ENCODE results near the gene ULK1.

ULK1 gene

GRCh38 chr12:131851741-131852550, 42.5 kb upstream of the ULK1 start:
- Histone ChIP-seq H3K18ac (ENCODE audit: low read length) (peak overlapping the region; percentile 64), H3K79me1 (ENCODE audit: low read depth, low read length) (no peaks in the 10 kb centered on the region), H2BK12ac (ENCODE audit: low read length) (peak overlapping the region; percentile 22), H2AFZ (ENCODE audit: low read length) (no peak overlapping the region), H3K23ac (ENCODE audit: low read depth, low read length, poor library complexity) (peak overlapping the region; percentile 12), H3K4me2 (ENCODE audit: insufficient read depth, low read length, poor library complexity, severe bottlenecking) (no peak overlapping the region), H2AK5ac (ENCODE audit: low read depth, low read length) (peak overlapping the region; percentile 60), H4K91ac (ENCODE audit: low read depth, low read length, poor library complexity) (peak overlapping the region; percentile 30), H3K4me3 (ENCODE audit: low read length in 2 of 2) (no peak overlapping the region), H2BK120ac (ENCODE audit: low read depth, low read length) (no peak overlapping the region), H3K4me1 (ENCODE audit: control insufficient read depth in 2 of 2, insufficient read depth in 1 of 2, low read depth in 1 of 2, low read length in 2 of 2) (no peaks in the 10 kb centered on the region), H3K9me3 (replicated peaks in 1 of 2; ENCODE audit: control insufficient read depth in 2 of 2, insufficient read depth in 1 of 2, low read depth in 1 of 2, low read length in 2 of 2) (no peaks in the 10 kb centered on the region), H3K4ac (ENCODE audit: low read length) (no peak overlapping the region), H2BK15ac (ENCODE audit: low read length) (peak overlapping the region; percentile 58), H3K27me3 (ENCODE audit: control insufficient read depth in 3 of 3, insufficient read depth in 3 of 3, low read depth in 1 of 3, low read length in 3 of 3) (no peaks in the 10 kb centered on the region), H3K36me3 (replicated peaks in 1 of 2; ENCODE audit: control insufficient read depth in 2 of 2, insufficient read depth in 2 of 2, low read length in 2 of 2) (peaks cover 0 to 4% of the 10 kb centered on the region in 2 donors), H3K27ac (replicated peaks; ENCODE audit: low read length) (no peak overlapping the region), H3K14ac (ENCODE audit: low read length) (peak overlapping the region; percentile 56), H2BK5ac (ENCODE audit: low read length) (no peak overlapping the region), H4K8ac (ENCODE audit: low read depth, low read length) (peak overlapping the region; percentile 43), H3K9ac (ENCODE audit: low read depth, low read length, poor library complexity) (no peak overlapping the region)
- WGBS, 2 donors (ENCODE audit: extremely low coverage in 2 of 2, insufficient read length in 2 of 2, insufficient replicate concordance in 1 of 2): no CpG with 5 or more reads among the region's 37 CpGs
- DNase-seq (ENCODE audit: low spot score): no peak

- peak overlapping the region; percentile 75 for H2BK5ac ChIP-seq (ENCODE audit: low read length)
- H3K27ac ChIP-seq (replicated peaks; ENCODE audit: low read length): no peak overlapping the region
- no peaks in the 10 kb centered on the region for H3K4me1 ChIP-seq (ENCODE audit: control insufficient read depth in 2 of 2, insufficient read depth in 1 of 2, low read depth in 1 of 2, low read length in 2 of 2)
- H3K9me3 ChIP-seq (replicated peaks in 1 of 2; ENCODE audit: control insufficient read depth in 2 of 2, insufficient read depth in 1 of 2, low read depth in 1 of 2, low read length in 2 of 2): no peaks in the 10 kb centered on the region
- peak overlapping the region; percentile 65 for H3K23ac ChIP-seq (ENCODE audit: low read depth, low read length, poor library complexity)
- H4K8ac ChIP-seq (ENCODE audit: low read depth, low read length): no peak overlapping the region
- peak overlapping the region; percentile 64 for H3K18ac ChIP-seq (ENCODE audit: low read length)
- no peak overlapping the region for H2BK12ac ChIP-seq (ENCODE audit: low read length)
- no peaks in the 10 kb centered on the region for H3K79me1 ChIP-seq (ENCODE audit: low read depth, low read length)
- H2AK5ac ChIP-seq (ENCODE audit: low read depth, low read length): peak overlapping the region; percentile 60
- no peak overlapping the region for H3K4ac ChIP-seq (ENCODE audit: low read length)
- H3K4me2 ChIP-seq (ENCODE audit: insufficient read depth, low read length, poor library complexity, severe bottlenecking): no peak overlapping the region
- H2BK120ac ChIP-seq (ENCODE audit: low read depth, low read length): peak overlapping the region; percentile 61
- no peak overlapping the region for H4K91ac ChIP-seq (ENCODE audit: low read depth, low read length, poor library complexity)
- H3K27me3 ChIP-seq (ENCODE audit: control insufficient read depth in 3 of 3, insufficient read depth in 3 of 3, low read depth in 1 of 3, low read length in 3 of 3): no peaks in the 10 kb centered on the region
- no peak overlapping the region for H3K14ac ChIP-seq (ENCODE audit: low read length)
- no peak overlapping the region for H3K9ac ChIP-seq (ENCODE audit: low read depth, low read length, poor library complexity)
- H2AFZ ChIP-seq (ENCODE audit: low read length): no peak overlapping the region
- no CpG with 5 or more reads among the region's 24 CpGs for WGBS, 2 donors (ENCODE audit: extremely low coverage in 2 of 2, insufficient read length in 2 of 2, insufficient replicate concordance in 1 of 2)
- no peak for DNase-seq (ENCODE audit: low spot score)
- peak overlapping the region; percentile 16 for H2BK15ac ChIP-seq (ENCODE audit: low read length)
- H3K4me3 ChIP-seq (ENCODE audit: low read length in 2 of 2): no peak overlapping the region
- H3K36me3 ChIP-seq (replicated peaks in 1 of 2; ENCODE audit: control insufficient read depth in 2 of 2, insufficient read depth in 2 of 2, low read length in 2 of 2): peaks cover 0 to 4% of the 10 kb centered on the region in 2 donors
These were observed 41.7 kb upstream of the ULK1 start for GRCh38 chr12:131852551-131853299.

- WGBS, 2 donors (ENCODE audit: extremely low coverage in 2 of 2, insufficient read length in 2 of 2, insufficient replicate concordance in 1 of 2): no CpG with 5 or more reads among the region's 35 CpGs
- H3K23ac ChIP-seq (ENCODE audit: low read depth, low read length, poor library complexity): no peak overlapping the region
- no peak for DNase-seq (ENCODE audit: low spot score)
These were observed 40.3 kb upstream of the ULK1 start for GRCh38 chr12:131853832-131854797.

More at GRCh38 chr12:131853832-131854797, 40.3 kb upstream of the ULK1 start:
- no peaks in the 10 kb centered on the region for H3K9me3 ChIP-seq (replicated peaks in 1 of 2; ENCODE audit: control insufficient read depth in 2 of 2, insufficient read depth in 1 of 2, low read depth in 1 of 2, low read length in 2 of 2)
- H3K79me1 ChIP-seq (ENCODE audit: low read depth, low read length): no peaks in the 10 kb centered on the region
- H2BK12ac ChIP-seq (ENCODE audit: low read length): no peak overlapping the region
- H3K4me1 ChIP-seq (ENCODE audit: control insufficient read depth in 2 of 2, insufficient read depth in 1 of 2, low read depth in 1 of 2, low read length in 2 of 2): no peaks in the 10 kb centered on the region
- H4K91ac ChIP-seq (ENCODE audit: low read depth, low read length, poor library complexity): no peak overlapping the region
- H2AFZ ChIP-seq (ENCODE audit: low read length): no peak overlapping the region
- no peak overlapping the region for H2BK5ac ChIP-seq (ENCODE audit: low read length)
- no peak overlapping the region for H2BK120ac ChIP-seq (ENCODE audit: low read depth, low read length)
- peak overlapping the region; percentile 83 for H2BK15ac ChIP-seq (ENCODE audit: low read length)
- H4K8ac ChIP-seq (ENCODE audit: low read depth, low read length): no peak overlapping the region
- no peaks in the 10 kb centered on the region for H3K27me3 ChIP-seq (ENCODE audit: control insufficient read depth in 3 of 3, insufficient read depth in 3 of 3, low read depth in 1 of 3, low read length in 3 of 3)
- H3K14ac ChIP-seq (ENCODE audit: low read length): no peak overlapping the region
- no peak overlapping the region for H3K4me2 ChIP-seq (ENCODE audit: insufficient read depth, low read length, poor library complexity, severe bottlenecking)
- no peak overlapping the region for H3K27ac ChIP-seq (replicated peaks; ENCODE audit: low read length)
- no peak overlapping the region for H3K9ac ChIP-seq (ENCODE audit: low read depth, low read length, poor library complexity)
- H2AK5ac ChIP-seq (ENCODE audit: low read depth, low read length): peak overlapping the region; percentile 53
- no peak overlapping the region for H3K4me3 ChIP-seq (ENCODE audit: low read length in 2 of 2)
- peak overlapping the region; percentile 52 for H3K18ac ChIP-seq (ENCODE audit: low read length)
- peaks cover 0 to 4% of the 10 kb centered on the region in 2 donors for H3K36me3 ChIP-seq (replicated peaks in 1 of 2; ENCODE audit: control insufficient read depth in 2 of 2, insufficient read depth in 2 of 2, low read length in 2 of 2)
- no peak overlapping the region for H3K4ac ChIP-seq (ENCODE audit: low read length)
